Testis (tissue), 2 donors: ENCODE results near the gene RAMP1.

Experiments used
- POLR2A ChIP-seq: fragments of 450-650 bp; IDR thresholded peaks from one replicate; pipeline ENCODE4 v1.6.1; 2017; ENCODE audit warnings: antibody characterized with exemption, mild to moderate bottlenecking, moderate library complexity
- TF ChIP-seq, protein P1 (sequence below), 3 experiments: fragments of 450-650 bp in 2 of 3; fragments of 200-600 bp in 1 of 3; sonication (generic) in 1 of 3; IDR thresholded peaks; one replicate each; pipeline ENCODE4 v1.5.1; 2016 to 2019; ENCODE audit warnings: antibody characterized with exemption in 3 of 3, mild to moderate bottlenecking in 2 of 3, moderate library complexity in 1 of 3

DNA sequence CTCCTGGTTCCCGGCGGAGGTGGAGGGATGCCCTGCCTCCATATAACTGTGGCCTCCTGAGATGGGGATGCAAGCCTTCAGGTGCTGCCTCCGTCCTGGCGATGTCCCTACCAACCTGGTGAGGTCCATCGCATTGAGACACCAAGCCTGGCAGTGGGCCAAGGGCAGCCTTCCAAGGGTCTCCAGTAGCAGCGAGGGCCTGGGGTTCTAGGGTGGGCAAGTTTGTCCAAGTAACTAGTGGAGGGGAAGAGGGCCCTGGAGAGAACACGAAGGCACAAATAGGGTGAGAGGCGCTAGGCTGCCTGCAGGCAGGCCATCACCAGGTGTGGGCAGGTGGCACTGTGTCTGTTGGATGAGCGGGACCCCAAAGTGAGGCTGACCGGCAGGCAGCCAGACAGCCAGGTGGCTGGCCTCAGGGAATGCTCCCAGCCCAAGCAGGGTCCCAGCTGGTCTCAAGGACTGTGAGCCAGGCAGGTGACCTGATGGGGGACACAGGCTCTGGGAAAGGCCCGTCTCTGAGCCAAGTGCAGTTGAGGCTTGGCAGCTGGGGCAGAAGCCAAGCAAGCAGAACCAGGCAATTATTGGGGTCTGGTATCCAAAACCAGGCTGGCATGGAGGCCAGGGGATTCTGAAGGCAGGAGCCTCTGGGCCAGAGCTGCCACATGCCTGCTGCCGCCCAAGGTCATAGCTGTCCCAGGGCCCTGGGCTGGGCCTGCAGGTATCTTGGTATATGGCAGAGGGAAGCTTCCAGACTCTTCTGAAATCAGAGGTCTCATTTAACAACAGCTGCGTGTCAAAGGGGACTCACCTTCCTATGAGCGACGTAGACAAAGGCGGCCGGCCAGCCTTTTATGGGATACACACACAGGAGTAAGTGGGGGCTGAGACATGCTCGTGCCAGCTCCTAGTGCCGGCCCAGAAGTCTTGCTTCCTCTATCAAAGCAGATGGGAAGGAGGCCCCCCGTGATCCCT lies 23.4 kb downstream of the RAMP1 start:
- TF ChIP-seq, protein P1, sequence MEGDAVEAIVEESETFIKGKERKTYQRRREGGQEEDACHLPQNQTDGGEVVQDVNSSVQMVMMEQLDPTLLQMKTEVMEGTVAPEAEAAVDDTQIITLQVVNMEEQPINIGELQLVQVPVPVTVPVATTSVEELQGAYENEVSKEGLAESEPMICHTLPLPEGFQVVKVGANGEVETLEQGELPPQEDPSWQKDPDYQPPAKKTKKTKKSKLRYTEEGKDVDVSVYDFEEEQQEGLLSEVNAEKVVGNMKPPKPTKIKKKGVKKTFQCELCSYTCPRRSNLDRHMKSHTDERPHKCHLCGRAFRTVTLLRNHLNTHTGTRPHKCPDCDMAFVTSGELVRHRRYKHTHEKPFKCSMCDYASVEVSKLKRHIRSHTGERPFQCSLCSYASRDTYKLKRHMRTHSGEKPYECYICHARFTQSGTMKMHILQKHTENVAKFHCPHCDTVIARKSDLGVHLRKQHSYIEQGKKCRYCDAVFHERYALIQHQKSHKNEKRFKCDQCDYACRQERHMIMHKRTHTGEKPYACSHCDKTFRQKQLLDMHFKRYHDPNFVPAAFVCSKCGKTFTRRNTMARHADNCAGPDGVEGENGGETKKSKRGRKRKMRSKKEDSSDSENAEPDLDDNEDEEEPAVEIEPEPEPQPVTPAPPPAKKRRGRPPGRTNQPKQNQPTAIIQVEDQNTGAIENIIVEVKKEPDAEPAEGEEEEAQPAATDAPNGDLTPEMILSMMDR (IDR thresholded peaks at IDR 0.05): no peak
- no peak for TF ChIP-seq POLR2A
